GM18907 (cell line): ENCODE results near the gene KRT81.
"Not testable (repeated sequence)": the region's sequence is repeated elsewhere in the genome, so short reads cannot be mapped to it uniquely, and the experiment has no call there.

ENCODE experiments used
- ATAC-seq: cut with Tn5 transposase; IDR thresholded peaks from one replicate; pipeline ENCODE4 v1.9.1; 2021; ENCODE audit warnings: mild to moderate bottlenecking, moderate library complexity; ENCODE audit not compliant: unreplicated experiment

Gene KRT81

GRCh38 chr12:52245259-52245961 lies 45.9 kb downstream of the KRT81 start:
- ATAC-seq: no peak

DNA sequence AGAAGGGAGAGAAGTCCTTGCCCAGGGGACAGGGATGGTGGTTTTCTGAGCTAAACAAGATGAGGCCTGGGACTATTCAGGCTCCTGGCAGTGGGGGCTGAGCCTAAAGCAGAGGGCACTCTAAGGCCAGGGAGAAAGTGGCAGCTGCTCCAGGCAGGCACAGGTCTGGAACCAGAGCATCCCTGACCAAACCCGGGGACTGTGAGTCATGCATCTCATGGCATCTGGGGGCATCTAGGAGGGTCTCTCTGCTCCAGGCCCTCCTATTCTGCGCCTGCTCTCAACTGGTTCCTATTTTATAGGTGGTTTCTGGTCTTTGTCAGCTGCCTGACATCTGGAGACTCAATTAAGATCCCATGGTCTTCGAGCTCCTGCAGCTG lies 46.7 kb downstream of the KRT81 start:
- no peak for ATAC-seq

- ATAC-seq: peak; percentile 90
Observed at GRCh38 chr12:52243856-52244614, 47.3 kb downstream of the KRT81 start.

DNA sequence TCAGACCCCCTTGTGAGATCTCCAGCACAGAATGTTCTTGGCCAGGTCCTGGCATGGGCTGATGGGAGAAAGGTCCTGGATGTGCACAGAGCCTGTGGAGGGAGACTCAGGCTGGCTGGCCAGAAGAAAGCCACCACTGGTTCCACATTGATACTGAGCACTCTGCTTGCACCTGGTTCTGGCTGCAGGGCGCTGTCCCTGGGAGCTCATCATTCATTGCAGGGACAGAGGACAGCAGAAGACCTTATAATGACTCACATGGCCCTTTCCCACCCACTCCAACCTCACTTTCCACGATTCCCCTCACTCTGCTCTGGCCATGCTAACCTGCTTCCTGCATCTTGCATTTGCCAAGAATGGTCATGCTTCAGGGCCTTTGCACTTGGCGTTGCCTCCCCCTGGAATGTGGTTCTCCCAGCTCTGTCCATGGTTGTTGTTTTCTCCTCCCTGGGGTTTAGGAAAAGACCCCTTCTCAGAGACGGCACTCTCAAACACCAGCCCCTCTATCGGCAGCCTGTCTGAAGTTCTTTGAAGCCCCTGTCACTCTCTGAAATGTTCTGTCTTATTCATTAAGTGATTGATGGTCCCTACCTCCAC lies 48.0 kb downstream of the KRT81 start:
- ATAC-seq: no peak

GRCh38 chr12:52242442-52243258 lies 48.7 kb downstream of the KRT81 start:
- ATAC-seq: no peak

- ATAC-seq: no peak
Observed at GRCh38 chr12:52241205-52241842, 50.0 kb downstream of the KRT81 start.

DNA sequence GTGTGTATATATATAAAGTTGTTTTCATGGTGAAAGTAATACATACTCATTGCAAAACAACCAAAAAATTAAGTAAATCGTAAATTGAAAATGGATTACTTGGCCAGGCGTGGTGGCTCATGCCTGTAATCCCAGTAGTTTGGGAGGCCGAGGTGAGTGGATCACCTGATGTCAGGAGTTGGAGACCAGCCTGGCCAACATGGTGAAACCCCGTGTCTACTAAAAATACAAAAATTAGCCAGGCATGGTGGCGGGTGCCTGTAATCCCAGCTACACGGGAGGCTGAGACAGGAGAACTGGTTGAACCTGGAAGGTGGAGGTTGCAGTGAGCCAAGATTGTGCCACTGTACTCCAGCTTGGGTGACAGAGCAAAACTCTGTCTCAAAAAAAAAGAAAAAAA lies 51.1 kb downstream of the KRT81 start:
- ATAC-seq: not testable (repeated sequence)

- no peak for ATAC-seq
Observed at GRCh38 chr12:52239767-52240166, 51.6 kb downstream of the KRT81 start.

GRCh38 chr12:52238916-52239646 lies 52.3 kb downstream of the KRT81 start:
- no peak for ATAC-seq

DNA sequence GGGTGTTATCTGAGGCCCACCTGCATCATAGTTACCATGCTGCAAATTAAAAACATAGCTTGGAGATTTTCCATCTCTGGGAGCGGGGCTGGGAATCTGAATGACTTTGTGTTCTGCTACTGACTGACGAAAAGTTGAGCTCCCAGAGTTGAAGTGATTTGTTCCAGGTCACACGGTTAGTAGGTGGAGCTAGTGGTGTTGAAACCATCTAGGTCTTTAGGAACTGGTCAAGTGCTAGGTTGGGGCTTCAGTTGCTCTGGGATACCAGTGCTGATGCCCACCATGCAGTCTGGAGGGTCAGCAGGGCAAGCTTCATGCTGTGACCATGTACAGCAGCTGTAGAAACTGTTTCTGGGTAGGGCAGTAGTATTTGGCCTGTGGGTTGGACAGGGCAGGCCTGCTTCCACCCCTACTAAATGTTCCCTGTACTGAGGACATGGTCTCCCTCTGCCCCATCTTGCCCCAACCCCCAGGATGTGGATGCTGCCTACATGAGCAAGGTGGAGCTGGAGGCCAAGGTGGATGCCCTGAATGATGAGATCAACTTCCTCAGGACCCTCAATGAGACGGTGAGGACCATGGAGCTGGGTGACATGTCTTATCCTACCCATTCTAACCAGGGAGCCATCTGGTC lies 53.0 kb downstream of the KRT81 start:
- no peak for ATAC-seq

DNA sequence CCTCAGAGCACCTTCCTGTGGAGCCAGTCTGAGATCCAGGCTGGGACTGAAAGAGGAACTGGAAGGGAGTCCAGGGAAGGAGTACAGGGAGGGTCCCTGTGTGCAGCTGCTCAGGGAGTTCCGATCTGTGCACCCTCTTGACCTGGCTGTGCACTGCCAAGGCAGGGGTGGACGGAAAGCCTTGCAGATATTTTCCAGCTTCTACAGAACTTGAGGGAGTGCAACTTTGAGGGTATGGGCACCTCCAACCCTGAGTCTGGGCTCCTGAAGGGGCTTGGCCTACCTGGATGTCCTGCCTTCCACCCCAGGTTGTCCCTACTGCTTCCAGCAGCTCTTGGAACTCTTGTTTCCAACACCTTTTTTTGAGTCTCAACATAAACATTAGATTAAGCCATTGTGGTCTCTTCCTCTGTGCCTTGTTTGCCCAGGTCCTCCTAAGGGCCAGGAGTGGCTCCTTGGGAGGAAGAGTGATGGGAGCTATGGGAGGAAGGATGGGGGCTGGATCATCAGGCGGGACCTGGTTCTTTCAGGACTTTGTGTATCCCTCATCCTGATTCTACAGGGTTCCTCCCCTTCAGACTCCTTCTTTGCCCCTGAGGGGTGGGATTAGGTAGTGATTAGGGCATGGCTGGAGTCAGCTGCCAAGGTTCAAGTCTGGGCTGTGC lies 54.8 kb downstream of the KRT81 start:
- no peak for ATAC-seq
